Stimulated activated effector memory CD8-positive, alpha-beta T cell treated with anti-CD3 and anti-CD28 coated beads, Interleukin-12 subunit alpha, Interleukin-12 subunit beta, amount 100 ng/mL, for 72 hours (primary cell): ENCODE results near the gene ICOS.
A peak's percentile ranks its signal among the peaks of the same experiment; 100 is the strongest.
"Not testable (repeated sequence)": the region's sequence is repeated elsewhere in the genome, so short reads cannot be mapped to it uniquely, and the experiment has no call there.

Source experiments
- ATAC-seq: fragments of 150-1000 bp; cut with Tn5 transposase; 2 replicates; pipeline ENCODE4 v1.10.0; 2021
- DNase-seq, 2 donors: peaks; one replicate each; pipeline ENCODE4 v3.0.0; 2021 to 2022; ENCODE audit warnings: low spot score in 2 of 2
- H3K27ac Mint-ChIP-seq: one replicate; pipeline ENCODE4 v1.8.0; 2022; ENCODE audit warnings: mild to moderate bottlenecking, mixed read lengths
- H3K36me3 Mint-ChIP-seq: one replicate; pipeline ENCODE4 v1.8.0; 2022; ENCODE audit warnings: mild to moderate bottlenecking, mixed read lengths
- H3K4me1 Mint-ChIP-seq: one replicate; pipeline ENCODE4 v1.8.0; 2022; ENCODE audit warnings: mixed read lengths
- H3K4me3 Mint-ChIP-seq: one replicate; pipeline ENCODE4 v1.8.0; 2022; ENCODE audit warnings: mild to moderate bottlenecking, mixed read lengths
- H3K9me3 Mint-ChIP-seq: one replicate; pipeline ENCODE4 v1.8.0; 2022; ENCODE audit warnings: mixed read lengths

The ICOS gene

GRCh38 chr2:203908797-203909185, 27.8 kb upstream of the ICOS start:
- no peak for ATAC-seq
- Mint-ChIP-seq H3K27ac (peak overlapping the region; percentile 45), H3K4me3 (no peak overlapping the region), H3K9me3 (no peaks in the 10 kb centered on the region), H3K4me1 (peaks cover 20% of the 10 kb centered on the region), H3K36me3 (no peaks in the 10 kb centered on the region)
- no peak for DNase-seq

DNA sequence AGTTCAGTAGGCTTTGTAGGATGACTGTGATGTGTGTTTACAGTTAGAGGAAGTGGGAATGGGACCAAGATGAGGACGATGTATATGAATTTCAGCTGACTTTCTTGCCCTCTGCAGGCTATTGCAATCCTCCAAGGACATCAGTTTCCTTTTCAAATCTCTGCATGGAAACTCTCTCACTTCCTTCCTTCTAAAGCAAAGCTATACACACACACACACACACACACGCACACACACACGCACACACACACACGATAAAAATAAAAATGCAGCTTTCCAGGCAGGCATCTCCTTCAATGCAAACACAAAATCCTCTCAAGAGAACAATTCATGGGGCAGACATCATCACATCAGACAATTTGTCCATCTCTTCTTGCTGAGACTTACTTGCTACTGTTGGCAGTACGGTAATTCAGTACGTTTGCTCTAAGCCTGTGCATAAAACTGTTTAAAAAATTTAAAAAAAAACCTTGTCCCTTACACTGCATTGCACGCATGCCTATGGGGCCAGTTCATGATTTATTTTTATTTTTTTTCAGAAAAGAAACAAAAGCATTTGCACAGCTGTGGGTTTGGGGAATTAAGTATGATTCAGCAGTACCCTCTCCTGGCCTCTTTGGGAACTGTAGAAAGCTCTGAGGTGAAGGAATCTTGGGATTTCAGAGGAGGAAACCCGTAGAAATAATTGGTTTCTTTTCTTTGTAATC, 27.1 kb upstream of the ICOS start:
- Mint-ChIP-seq H3K9me3 (no peaks in the 10 kb centered on the region), H3K4me3 (peak overlapping the region; percentile 7)
- no peak for DNase-seq

GRCh38 chr2:203909974-203910373, 26.6 kb upstream of the ICOS start:
- peak; percentile 80 for ATAC-seq
- H3K4me1 Mint-ChIP-seq, result peaks cover 31% of the 10 kb centered on the region

More for the DNA sequence above, 27.1 kb upstream of the ICOS start:
- H3K27ac Mint-ChIP-seq, result peak overlapping the region; percentile 52
- peak; percentile 76 for ATAC-seq
- H3K4me1 Mint-ChIP-seq, result peaks cover 26% of the 10 kb centered on the region
- no peaks in the 10 kb centered on the region for H3K36me3 Mint-ChIP-seq

DNA sequence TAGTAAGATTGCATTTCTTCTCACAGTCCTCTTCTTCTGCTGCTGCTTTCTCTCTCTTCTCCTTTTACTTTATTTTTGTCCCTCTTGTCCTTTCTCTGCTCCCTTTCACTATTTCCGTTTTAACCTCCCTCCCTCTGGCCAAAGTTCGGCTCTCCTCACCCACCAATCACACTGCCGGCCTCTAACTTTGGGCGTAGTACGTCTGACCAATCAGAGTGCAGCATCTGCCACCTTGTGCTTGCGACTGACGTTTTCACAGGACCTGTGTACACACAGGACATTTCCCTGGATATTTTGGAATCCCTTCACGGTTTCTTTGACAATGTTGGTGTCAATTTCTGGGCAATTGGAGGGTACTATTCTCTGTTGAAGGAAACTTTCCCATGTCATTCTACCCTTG, 22.6 kb upstream of the ICOS start:
- ATAC-seq (no peak), DNase-seq (no peak)
- peaks cover 37% of the 10 kb centered on the region for H3K4me1 Mint-ChIP-seq
- H3K36me3 Mint-ChIP-seq, result peaks cover 6% of the 10 kb centered on the region
- H3K27ac Mint-ChIP-seq, result peak overlapping the region; percentile 9
- H3K9me3 Mint-ChIP-seq, result no peaks in the 10 kb centered on the region
- H3K4me3 Mint-ChIP-seq, result peak overlapping the region; percentile 15

More at GRCh38 chr2:203909974-203910373, 26.6 kb upstream of the ICOS start:
- no peaks in the 10 kb centered on the region for H3K9me3 Mint-ChIP-seq
- H3K27ac Mint-ChIP-seq, result peak overlapping the region; percentile 52
- H3K4me3 Mint-ChIP-seq, result peak overlapping the region; percentile 7
- no peak for DNase-seq
- H3K36me3 Mint-ChIP-seq, result peaks cover 5% of the 10 kb centered on the region

DNA sequence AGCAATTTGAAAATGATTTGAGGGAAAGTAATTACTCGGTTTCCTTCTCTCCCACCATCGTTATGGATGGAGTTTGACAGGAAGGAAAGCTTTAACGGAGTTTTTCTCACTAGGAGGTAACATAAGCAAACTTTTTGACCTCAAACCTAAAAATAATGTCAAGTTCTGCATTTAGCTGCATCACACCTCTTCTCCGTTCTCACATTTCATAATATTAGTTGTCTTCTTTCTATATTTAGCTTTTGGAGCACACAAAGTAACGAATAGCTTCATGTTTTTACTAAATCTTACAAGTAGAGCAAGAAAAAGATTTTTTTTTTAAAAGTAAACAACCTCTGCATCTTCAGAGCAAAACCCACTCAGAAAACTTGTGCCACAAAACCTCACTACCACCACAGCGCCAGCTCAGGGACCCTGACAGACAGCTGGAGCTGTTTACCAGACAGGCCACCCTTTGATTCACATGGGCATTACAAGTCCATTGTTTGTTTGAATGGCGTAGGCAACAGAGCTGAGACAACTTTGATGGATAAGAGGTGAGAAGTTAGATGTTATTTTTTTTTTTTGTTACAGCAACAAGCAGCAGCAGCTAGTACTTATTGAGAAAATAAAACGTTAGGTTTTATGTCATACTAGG, 21.9 kb upstream of the ICOS start:
- ATAC-seq (peak; percentile 88), DNase-seq (peak in 1 of 2 donors; percentile 74)
- Mint-ChIP-seq H3K4me1 (peaks cover 30% of the 10 kb centered on the region), H3K27ac (peak overlapping the region; percentile 9), H3K4me3 (peak overlapping the region; percentile 15), H3K9me3 (no peaks in the 10 kb centered on the region), H3K36me3 (peaks cover 6% of the 10 kb centered on the region)

DNA sequence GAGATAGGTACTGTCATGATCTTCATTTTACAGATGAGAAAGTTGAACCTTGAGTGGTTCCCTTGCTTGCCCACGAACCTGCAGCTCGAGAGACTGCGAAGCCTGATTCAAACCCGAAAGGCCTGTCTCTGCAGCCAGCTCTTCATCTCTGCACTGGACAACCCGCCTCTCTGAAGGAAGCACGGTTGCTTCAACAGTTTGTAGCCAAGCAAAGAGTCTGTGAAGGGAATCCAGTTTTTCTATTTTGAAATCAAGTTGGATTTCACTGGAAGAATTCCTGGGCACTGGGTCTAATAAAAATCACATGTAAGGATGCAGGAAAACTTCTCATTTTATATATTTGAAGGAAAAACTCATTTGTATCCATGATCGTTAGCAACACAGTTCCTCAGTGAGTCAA, 21.3 kb upstream of the ICOS start:
- Mint-ChIP-seq H3K27ac (peak overlapping the region; percentile 9), H3K9me3 (no peaks in the 10 kb centered on the region), H3K36me3 (peaks cover 6% of the 10 kb centered on the region), H3K4me1 (peaks cover 30% of the 10 kb centered on the region), H3K4me3 (peak overlapping the region; percentile 15)
- ATAC-seq (no peak), DNase-seq (no peak)

DNA sequence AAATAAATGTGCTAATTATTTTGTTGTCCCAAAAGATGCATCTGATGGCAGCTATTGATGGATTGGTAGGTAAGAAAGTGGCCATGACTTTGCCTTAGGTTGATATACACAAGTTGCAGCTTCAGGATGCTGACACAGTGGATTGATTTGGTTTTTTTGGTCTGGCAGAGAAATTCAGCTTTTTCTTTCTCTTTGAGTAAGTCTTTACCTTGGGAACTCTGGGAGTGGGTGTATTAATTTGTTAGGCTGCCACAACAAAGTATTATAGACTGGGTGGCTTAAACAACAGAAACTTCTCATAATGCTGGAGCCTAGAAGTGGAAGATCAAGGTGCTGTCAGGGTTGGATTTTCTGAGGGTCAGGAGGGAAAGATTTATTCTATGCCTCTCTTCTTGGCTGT, 19.8 kb upstream of the ICOS start:
- no peak for ATAC-seq
- Mint-ChIP-seq H3K4me3 (no peak overlapping the region), H3K36me3 (peaks cover 6% of the 10 kb centered on the region), H3K4me1 (peaks cover 30% of the 10 kb centered on the region), H3K27ac (no peak overlapping the region), H3K9me3 (no peaks in the 10 kb centered on the region)
- no peak for DNase-seq

DNA sequence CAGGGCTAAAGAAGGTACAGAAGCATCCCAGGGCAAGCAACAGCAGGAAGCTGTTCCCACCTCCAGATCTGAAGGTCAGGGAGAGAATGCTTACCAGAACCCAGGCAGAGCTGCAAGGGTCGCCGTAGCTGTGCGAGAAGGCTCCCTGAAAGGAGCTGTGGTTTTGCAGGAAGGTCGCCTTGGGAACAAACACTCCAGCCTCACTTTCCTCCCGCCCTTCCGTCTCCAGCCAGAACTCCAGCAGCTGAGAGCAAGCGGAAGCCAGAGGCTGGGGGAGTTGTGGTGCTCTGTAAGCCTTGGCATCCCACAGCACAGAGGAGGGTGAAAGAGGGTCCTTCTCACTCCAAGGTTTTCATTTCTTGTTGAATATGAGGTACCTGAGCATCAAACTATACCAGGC, 18.3 kb upstream of the ICOS start:
- DNase-seq (no peak), ATAC-seq (no peak)
- H3K36me3 Mint-ChIP-seq, result peaks cover 6% of the 10 kb centered on the region

DNA sequence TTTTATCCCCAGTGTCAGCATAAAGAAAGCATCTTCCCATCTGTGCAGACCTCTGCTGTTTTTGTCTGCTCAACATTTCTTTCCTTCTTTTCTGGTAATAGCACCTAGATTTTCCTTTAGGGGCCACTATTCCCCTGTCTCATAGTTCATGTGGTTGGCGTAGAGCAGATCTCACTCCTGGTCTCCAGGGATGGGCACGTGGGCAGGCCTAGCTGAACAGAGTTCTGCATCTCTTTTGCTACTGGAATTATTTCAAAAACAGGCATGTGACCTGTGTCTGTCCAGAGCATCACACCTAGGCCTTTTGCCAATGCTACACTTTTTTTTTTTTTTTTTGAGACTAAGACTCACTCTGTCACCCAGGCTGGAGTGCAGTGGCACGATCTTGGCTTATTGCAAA, 17.7 kb upstream of the ICOS start:
- Mint-ChIP-seq H3K27ac (no peak overlapping the region), H3K36me3 (peaks cover 6% of the 10 kb centered on the region)

More for the DNA sequence above, 18.3 kb upstream of the ICOS start:
- H3K27ac Mint-ChIP-seq, result no peak overlapping the region
- no peaks in the 10 kb centered on the region for H3K9me3 Mint-ChIP-seq
- peaks cover 30% of the 10 kb centered on the region for H3K4me1 Mint-ChIP-seq
- H3K4me3 Mint-ChIP-seq, result no peak overlapping the region

DNA sequence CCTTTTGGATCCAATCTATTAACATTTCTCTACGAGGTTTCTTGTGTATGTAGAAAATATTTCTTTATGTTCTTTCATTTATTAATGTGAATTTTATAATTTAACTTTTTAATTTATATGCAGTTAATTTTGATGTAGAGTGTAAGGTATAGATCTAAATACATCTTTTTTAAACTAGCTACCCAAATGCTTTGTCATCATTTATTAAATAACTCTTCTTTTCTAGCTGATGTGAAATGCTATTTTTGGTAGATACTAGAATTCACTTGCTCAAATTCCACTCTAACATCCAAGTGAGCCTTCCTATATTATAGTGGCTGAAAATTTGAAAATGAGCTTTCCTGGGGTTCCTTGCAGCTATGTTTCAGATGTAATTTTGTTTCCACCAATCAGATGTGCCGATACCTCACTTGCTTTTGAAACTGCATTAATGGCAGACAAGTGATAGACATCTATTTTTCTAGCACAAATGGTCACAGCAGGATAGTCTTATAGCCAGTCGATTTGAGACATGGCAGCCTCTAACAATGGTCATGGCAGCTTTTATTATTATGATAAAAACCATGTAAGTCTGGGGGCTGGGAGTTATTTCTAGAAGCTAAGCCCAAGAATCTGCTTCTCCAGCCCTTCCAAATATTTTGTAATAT, 10.9 kb upstream of the ICOS start:
- Mint-ChIP-seq H3K4me1 (peaks cover under 1% of the 10 kb centered on the region), H3K27ac (no peak overlapping the region), H3K36me3 (no peaks in the 10 kb centered on the region), H3K4me3 (no peak overlapping the region), H3K9me3 (no peaks in the 10 kb centered on the region)
- DNase-seq, result no peak
- no peak for ATAC-seq

More for the DNA sequence above, 17.7 kb upstream of the ICOS start:
- H3K4me1 Mint-ChIP-seq, result peaks cover 28% of the 10 kb centered on the region
- DNase-seq (no peak), ATAC-seq (no peak)
- H3K4me3 Mint-ChIP-seq, result no peak overlapping the region
- H3K9me3 Mint-ChIP-seq, result no peaks in the 10 kb centered on the region

DNA sequence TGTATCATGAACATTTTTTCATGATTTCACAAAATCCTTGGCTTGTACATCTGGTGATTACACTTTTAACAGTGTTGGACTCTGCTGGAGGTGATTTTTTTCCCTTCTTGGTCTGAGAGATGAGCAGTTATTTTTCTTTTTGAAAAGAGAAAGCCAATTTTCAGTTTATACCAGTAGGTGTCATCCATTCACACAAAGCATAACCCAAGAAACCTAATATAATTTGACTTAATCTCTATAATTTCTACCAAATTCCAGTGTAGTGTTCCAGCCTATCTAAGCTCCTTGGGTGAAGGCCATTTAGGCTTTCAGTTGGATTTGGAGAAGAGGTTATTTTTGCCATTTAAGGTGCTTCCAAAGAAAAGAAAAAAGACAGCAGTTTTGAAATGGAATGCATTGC, 7.7 kb upstream of the ICOS start:
- no peak overlapping the region for H3K27ac Mint-ChIP-seq
- ATAC-seq (no peak), DNase-seq (no peak)
- H3K36me3 Mint-ChIP-seq, result peaks cover under 1% of the 10 kb centered on the region
- H3K9me3 Mint-ChIP-seq, result peaks cover 4% of the 10 kb centered on the region
- H3K4me1 Mint-ChIP-seq, result peaks cover 21% of the 10 kb centered on the region
- no peak overlapping the region for H3K4me3 Mint-ChIP-seq

- not testable (repeated sequence) for H3K9me3 Mint-ChIP-seq, DNase-seq, H3K4me3 Mint-ChIP-seq, ATAC-seq
- Mint-ChIP-seq H3K27ac (peak overlapping the region; percentile 38), H3K4me1 (peaks cover 38% of the 10 kb centered on the region), H3K36me3 (peaks cover 12% of the 10 kb centered on the region)
These were observed 5.3 kb upstream of the ICOS start for GRCh38 chr2:203931262-203931661.

DNA sequence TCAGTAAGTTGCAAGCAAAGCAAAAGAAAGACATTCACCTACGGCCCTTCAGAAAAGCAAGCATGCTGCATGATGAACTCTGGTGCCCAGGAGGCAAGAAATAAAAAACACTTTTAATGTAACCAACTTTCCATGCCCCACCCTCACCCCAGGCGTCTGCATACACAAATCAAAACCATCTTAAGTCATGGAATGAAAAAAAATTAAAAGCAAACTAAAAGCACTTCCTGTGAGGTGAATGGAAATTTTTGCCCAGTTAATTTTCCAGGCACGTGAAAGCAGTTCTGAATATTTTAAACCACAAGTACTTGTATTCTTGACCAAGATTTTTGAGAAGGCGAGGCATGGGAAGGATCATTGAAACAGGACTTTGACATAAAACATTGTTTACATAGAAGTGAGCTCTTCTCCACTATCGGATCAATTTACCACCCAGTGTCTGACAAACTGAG, 2.5 kb upstream of the ICOS start:
- peak in 1 of 2 donors; percentile 61 for DNase-seq
- H3K4me3 Mint-ChIP-seq, result peak overlapping the region; percentile 65
- peak overlapping the region; percentile 92 for H3K27ac Mint-ChIP-seq
- H3K4me1 Mint-ChIP-seq, result peaks cover 46% of the 10 kb centered on the region
- ATAC-seq, result peak; percentile 47
- peaks cover 4% of the 10 kb centered on the region for H3K9me3 Mint-ChIP-seq
- peaks cover 38% of the 10 kb centered on the region for H3K36me3 Mint-ChIP-seq

DNA sequence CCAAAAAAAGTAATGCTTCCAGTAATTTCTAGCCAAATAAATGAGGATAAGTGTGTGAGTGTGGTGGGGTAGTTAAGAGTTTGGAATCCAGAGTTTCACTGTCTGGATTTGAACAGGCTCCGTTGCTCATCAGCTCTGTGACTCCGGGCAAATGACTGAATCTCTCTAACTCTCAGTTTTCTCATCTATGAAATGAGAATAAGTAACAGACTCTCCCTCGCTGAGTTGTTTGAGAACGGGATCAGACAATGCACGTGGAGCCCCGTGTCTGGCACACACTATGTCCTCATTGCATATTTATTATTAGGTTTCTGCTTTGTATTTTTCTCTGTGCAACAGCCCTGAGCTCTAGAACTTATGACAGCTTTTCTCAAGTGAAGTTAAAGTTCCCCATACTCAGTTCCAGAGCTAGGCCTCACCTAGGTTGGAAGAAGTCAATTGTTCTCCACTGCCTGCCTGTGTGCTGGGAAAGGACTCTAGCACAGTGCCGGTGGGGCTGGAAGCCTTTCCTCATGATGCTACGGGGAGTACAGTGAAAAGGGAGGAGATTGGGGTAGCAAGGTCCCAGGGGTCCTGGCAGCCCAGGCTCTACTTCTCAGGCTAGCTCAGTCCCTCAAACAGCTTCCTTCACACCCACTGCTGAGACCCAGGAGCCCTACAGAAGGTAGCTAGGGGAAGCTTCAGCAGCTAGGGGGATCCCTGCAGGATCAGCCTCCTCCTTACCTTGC, 1.7 kb upstream of the ICOS start:
- peak overlapping the region; percentile 92 for H3K27ac Mint-ChIP-seq
- peak overlapping the region; percentile 65 for H3K4me3 Mint-ChIP-seq
- H3K4me1 Mint-ChIP-seq, result peaks cover 49% of the 10 kb centered on the region

DNA sequence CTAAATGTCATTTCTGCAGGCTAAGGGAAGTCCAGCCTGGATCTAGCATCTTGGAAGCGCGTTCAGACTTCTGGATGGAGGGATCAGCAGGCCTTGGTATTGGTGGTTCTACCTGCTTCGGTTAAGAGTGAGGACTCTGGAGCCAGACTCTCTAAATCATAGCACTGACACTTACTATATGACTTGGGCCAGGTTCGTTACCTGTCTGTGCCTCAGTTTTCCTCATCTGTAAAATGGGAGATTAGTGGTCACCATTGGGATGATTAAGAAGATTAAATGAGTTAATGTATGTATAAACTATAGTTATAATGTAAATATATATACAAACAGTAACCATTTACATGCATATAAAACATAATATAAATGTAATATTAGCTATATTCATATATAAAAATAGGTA, 995 bp upstream of the ICOS start:
- ATAC-seq (no peak), DNase-seq (no peak)
- Mint-ChIP-seq H3K27ac (peak overlapping the region; percentile 92), H3K36me3 (peaks cover 53% of the 10 kb centered on the region), H3K4me3 (peak overlapping the region; percentile 65), H3K9me3 (peaks cover 4% of the 10 kb centered on the region), H3K4me1 (peaks cover 56% of the 10 kb centered on the region)

More for the DNA sequence above, 1.7 kb upstream of the ICOS start:
- peaks cover 46% of the 10 kb centered on the region for H3K36me3 Mint-ChIP-seq
- H3K9me3 Mint-ChIP-seq, result peaks cover 4% of the 10 kb centered on the region
- peak; percentile 22 for ATAC-seq
- DNase-seq, result peak in 1 of 2 donors; percentile 57
